A549 (cell line): ENCODE results near the gene KMT2C.

Source experiments
- CBX8 ChIP-seq: fragments of 200-600 bp; sonication (generic); IDR thresholded peaks from 2 replicates; pipeline ENCODE4 v1.6.1; 2016
- CHD2 ChIP-seq: fragments of 150-350 bp; IDR thresholded peaks from 2 replicates; pipeline ENCODE4 v1.6.1; 2014; ENCODE audit warnings: low read length; ENCODE audit not compliant: partially characterized antibody
- EHMT2 ChIP-seq: fragments of 200-600 bp; sonication (generic); IDR thresholded peaks from 2 replicates; pipeline ENCODE4 v1.6.1; 2016; ENCODE audit warnings: antibody characterized with exemption, low read depth, mild to moderate bottlenecking, moderate library complexity
- EP300 ChIP-seq, 2 experiments: fragments of >200 bp; sonication (Bioruptor Twin); formaldehyde crosslinking; IDR thresholded peaks; 2 replicates in 1 of 2; 3 replicates in 1 of 2; pipeline ENCODE4 v1.6.1; 2016 to 2017
- ESRRA ChIP-seq: fragments of 150-350 bp; IDR thresholded peaks from 2 replicates; pipeline ENCODE4 v1.6.1; 2014; ENCODE audit warnings: mild to moderate bottlenecking, low read length, borderline replicate concordance
- HDAC2 ChIP-seq: fragments of 200-600 bp; sonication (generic); IDR thresholded peaks from 2 replicates; pipeline ENCODE4 v1.6.1; 2016
- POLR2A ChIP-seq: IDR thresholded peaks from 2 replicates; pipeline ENCODE4 v1.6.1; 2012; ENCODE audit warnings: mild to moderate bottlenecking, low read length
- RAD21 ChIP-seq, 2 experiments: fragments of >200 bp in 1 of 2; sonication (Bioruptor Twin) in 1 of 2; formaldehyde crosslinking in 1 of 2; IDR thresholded peaks in 1 of 2; conservative IDR thresholded peaks in 1 of 2; 2 replicates in 1 of 2; 3 replicates in 1 of 2; pipeline ENCODE4 v1.6.1; 2012 to 2018; ENCODE audit warnings: inconsistent platforms in 1 of 2
- SREBF2 ChIP-seq: fragments of 450-650 bp; IDR thresholded peaks from 2 replicates; pipeline ENCODE4 v1.6.1; 2014; ENCODE audit warnings: mild to moderate bottlenecking, moderate library complexity
- TF ChIP-seq, protein P1 (sequence below): fragments of >200 bp; sonication (Bioruptor Twin); formaldehyde crosslinking; IDR thresholded peaks from 3 replicates; pipeline ENCODE4 v1.5.1; 2016
- TF ChIP-seq, protein P2 (sequence below): IDR thresholded peaks from 2 replicates; pipeline ENCODE4 v1.6.1; 2012
- TF ChIP-seq, protein P3 (sequence below): IDR thresholded peaks from 2 replicates; pipeline ENCODE4 v1.6.1; 2012; ENCODE audit warnings: low read depth, borderline replicate concordance
- TF ChIP-seq, protein P4 (sequence below): fragments of 200-600 bp; sonication (generic); IDR thresholded peaks from 2 replicates; pipeline ENCODE4 v1.6.1; 2016; ENCODE audit warnings: antibody characterized with exemption, mild to moderate bottlenecking, moderate library complexity
- TF ChIP-seq, protein P5 (sequence below): fragments of 450-650 bp; IDR thresholded peaks from 2 replicates; pipeline ENCODE4 v1.6.1; 2014; ENCODE audit warnings: antibody characterized with exemption

DNA sequence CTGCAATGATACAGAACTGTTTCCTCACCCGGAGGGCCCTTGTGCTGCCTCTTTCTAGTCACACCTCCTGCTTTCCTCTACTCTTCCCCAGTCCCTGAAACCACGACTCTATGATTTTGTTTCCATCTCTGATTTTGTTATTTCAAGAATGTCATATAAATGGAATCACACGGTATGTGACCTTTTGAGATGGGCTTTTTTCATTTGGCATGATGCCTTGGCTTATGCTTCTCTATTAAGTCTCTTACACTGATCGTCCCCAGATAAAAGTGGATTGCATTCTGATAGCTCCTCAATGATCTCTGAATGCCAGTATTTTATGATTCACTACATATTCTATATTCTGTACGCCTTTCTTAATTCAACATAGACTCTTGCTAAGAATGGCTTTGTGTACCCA lies 332.1 kb downstream of the KMT2C start:
- TF ChIP-seq, protein P1, sequence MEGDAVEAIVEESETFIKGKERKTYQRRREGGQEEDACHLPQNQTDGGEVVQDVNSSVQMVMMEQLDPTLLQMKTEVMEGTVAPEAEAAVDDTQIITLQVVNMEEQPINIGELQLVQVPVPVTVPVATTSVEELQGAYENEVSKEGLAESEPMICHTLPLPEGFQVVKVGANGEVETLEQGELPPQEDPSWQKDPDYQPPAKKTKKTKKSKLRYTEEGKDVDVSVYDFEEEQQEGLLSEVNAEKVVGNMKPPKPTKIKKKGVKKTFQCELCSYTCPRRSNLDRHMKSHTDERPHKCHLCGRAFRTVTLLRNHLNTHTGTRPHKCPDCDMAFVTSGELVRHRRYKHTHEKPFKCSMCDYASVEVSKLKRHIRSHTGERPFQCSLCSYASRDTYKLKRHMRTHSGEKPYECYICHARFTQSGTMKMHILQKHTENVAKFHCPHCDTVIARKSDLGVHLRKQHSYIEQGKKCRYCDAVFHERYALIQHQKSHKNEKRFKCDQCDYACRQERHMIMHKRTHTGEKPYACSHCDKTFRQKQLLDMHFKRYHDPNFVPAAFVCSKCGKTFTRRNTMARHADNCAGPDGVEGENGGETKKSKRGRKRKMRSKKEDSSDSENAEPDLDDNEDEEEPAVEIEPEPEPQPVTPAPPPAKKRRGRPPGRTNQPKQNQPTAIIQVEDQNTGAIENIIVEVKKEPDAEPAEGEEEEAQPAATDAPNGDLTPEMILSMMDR = no peak
- TF ChIP-seq, protein P2, sequence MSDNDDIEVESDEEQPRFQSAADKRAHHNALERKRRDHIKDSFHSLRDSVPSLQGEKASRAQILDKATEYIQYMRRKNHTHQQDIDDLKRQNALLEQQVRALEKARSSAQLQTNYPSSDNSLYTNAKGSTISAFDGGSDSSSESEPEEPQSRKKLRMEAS = no peak
- TF ChIP-seq POLR2A (no peak), CBX8 (no peak), EP300 (IDR thresholded peaks at IDR 0.05) (no peak), RAD21 (conservative IDR thresholded peaks at IDR 0.05 in 1 of 2, IDR thresholded peaks at IDR 0.05 in 1 of 2) (no peak), ESRRA (no peak), EHMT2 (no peak), SREBF2 (no peak), CHD2 (no peak), HDAC2 (no peak)
- TF ChIP-seq, protein P3, sequence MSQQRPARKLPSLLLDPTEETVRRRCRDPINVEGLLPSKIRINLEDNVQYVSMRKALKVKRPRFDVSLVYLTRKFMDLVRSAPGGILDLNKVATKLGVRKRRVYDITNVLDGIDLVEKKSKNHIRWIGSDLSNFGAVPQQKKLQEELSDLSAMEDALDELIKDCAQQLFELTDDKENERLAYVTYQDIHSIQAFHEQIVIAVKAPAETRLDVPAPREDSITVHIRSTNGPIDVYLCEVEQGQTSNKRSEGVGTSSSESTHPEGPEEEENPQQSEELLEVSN = no peak
- TF ChIP-seq, protein P4, sequence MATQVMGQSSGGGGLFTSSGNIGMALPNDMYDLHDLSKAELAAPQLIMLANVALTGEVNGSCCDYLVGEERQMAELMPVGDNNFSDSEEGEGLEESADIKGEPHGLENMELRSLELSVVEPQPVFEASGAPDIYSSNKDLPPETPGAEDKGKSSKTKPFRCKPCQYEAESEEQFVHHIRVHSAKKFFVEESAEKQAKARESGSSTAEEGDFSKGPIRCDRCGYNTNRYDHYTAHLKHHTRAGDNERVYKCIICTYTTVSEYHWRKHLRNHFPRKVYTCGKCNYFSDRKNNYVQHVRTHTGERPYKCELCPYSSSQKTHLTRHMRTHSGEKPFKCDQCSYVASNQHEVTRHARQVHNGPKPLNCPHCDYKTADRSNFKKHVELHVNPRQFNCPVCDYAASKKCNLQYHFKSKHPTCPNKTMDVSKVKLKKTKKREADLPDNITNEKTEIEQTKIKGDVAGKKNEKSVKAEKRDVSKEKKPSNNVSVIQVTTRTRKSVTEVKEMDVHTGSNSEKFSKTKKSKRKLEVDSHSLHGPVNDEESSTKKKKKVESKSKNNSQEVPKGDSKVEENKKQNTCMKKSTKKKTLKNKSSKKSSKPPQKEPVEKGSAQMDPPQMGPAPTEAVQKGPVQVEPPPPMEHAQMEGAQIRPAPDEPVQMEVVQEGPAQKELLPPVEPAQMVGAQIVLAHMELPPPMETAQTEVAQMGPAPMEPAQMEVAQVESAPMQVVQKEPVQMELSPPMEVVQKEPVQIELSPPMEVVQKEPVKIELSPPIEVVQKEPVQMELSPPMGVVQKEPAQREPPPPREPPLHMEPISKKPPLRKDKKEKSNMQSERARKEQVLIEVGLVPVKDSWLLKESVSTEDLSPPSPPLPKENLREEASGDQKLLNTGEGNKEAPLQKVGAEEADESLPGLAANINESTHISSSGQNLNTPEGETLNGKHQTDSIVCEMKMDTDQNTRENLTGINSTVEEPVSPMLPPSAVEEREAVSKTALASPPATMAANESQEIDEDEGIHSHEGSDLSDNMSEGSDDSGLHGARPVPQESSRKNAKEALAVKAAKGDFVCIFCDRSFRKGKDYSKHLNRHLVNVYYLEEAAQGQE = no peak
- TF ChIP-seq, protein P5, sequence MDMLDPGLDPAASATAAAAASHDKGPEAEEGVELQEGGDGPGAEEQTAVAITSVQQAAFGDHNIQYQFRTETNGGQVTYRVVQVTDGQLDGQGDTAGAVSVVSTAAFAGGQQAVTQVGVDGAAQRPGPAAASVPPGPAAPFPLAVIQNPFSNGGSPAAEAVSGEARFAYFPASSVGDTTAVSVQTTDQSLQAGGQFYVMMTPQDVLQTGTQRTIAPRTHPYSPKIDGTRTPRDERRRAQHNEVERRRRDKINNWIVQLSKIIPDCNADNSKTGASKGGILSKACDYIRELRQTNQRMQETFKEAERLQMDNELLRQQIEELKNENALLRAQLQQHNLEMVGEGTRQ = no peak
